Middle frontal gyrus (tissue), 1 donor: ENCODE results near the gene LUZP2.

ENCODE experiments used
- DNase-seq: peaks from one replicate; pipeline ENCODE4 v3.0.0-alpha.2; 2015; ENCODE audit warnings: low spot score; ENCODE audit errors: extremely low spot score

Gene LUZP2

GRCh38 chr11:24708616-24709015 is 211.8 kb downstream of the LUZP2 start:
- DNase-seq = no peak

GRCh38 chr11:24709928-24710565 is 213.2 kb downstream of the LUZP2 start:
- no peak for DNase-seq

- DNase-seq = no peak
These were observed 217.7 kb downstream of the LUZP2 start for GRCh38 chr11:24714601-24715000.

GRCh38 chr11:24716403-24716802 is 219.6 kb downstream of the LUZP2 start:
- no peak for DNase-seq

GRCh38 chr11:24723231-24723630 is 226.4 kb downstream of the LUZP2 start:
- no peak for DNase-seq

- DNase-seq = no peak
These were observed 234.7 kb downstream of the LUZP2 start for GRCh38 chr11:24731554-24731953.

- no peak for DNase-seq
These were observed 237.9 kb downstream of the LUZP2 start for GRCh38 chr11:24734742-24735237.

- DNase-seq = no peak
These were observed 242.1 kb downstream of the LUZP2 start for GRCh38 chr11:24738972-24739371.

GRCh38 chr11:24739637-24740036 is 242.8 kb downstream of the LUZP2 start:
- DNase-seq = no peak

- DNase-seq = no peak
These were observed 250.7 kb downstream of the LUZP2 start for GRCh38 chr11:24747275-24748251.

GRCh38 chr11:24748261-24748660 is 251.4 kb downstream of the LUZP2 start:
- no peak for DNase-seq

GRCh38 chr11:24754406-24754805 is 257.6 kb downstream of the LUZP2 start:
- DNase-seq = no peak

- DNase-seq = no peak
These were observed 258.5 kb downstream of the LUZP2 start for GRCh38 chr11:24755260-24755839.

GRCh38 chr11:24759742-24760141 is 262.9 kb downstream of the LUZP2 start:
- no peak for DNase-seq

GRCh38 chr11:24760681-24761080 is 263.8 kb downstream of the LUZP2 start:
- no peak for DNase-seq

GRCh38 chr11:24762076-24762475 is 265.2 kb downstream of the LUZP2 start:
- DNase-seq = no peak

- DNase-seq = no peak
These were observed 270.6 kb downstream of the LUZP2 start for GRCh38 chr11:24767411-24767810.

- DNase-seq = no peak
These were observed 276.5 kb downstream of the LUZP2 start for GRCh38 chr11:24773322-24773721.

GRCh38 chr11:24779791-24780190 is 282.9 kb downstream of the LUZP2 start:
- DNase-seq = no peak

- DNase-seq = no peak
These were observed 284.4 kb downstream of the LUZP2 start for GRCh38 chr11:24781288-24781687.

GRCh38 chr11:24793479-24793878 is 296.6 kb downstream of the LUZP2 start:
- DNase-seq = no peak

- no peak for DNase-seq
These were observed 297.2 kb downstream of the LUZP2 start for GRCh38 chr11:24794064-24794463.
